Activated T-cell treated with anti-CD3 and anti-CD28 coated beads, Interleukin-2, amount 50 U/mL, for 4 hours (primary cell): ENCODE data around the gene RPL32. TPM values are rescaled to one million over a fixed set of nuclear protein-coding genes. Genes with fewer than 3 reads are reported as not detected.
"Not testable (repeated sequence)": the region's sequence is repeated elsewhere in the genome, so short reads cannot be mapped to it uniquely, and the experiment has no call there.

ENCODE experiments used
- ATAC-seq, 2 donors: fragments of 200-7000 bp; cut with Tn5 transposase; one replicate each; pipeline ENCODE4 v1.10.0; 2021
- DNase-seq: peaks from one replicate; pipeline ENCODE4 v3.0.0-alpha.2; 2020
- H3K27me3 Mint-ChIP-seq: one replicate; pipeline ENCODE4 v1.8.0; 2021; ENCODE audit warnings: low read depth, mixed read lengths
- H3K36me3 Mint-ChIP-seq: one replicate; pipeline ENCODE4 v1.8.0; 2022; ENCODE audit warnings: mixed read lengths; ENCODE audit not compliant: insufficient read depth
- H3K4me1 Mint-ChIP-seq: one replicate; pipeline ENCODE4 v1.8.0; 2021; ENCODE audit warnings: low read depth, mixed read lengths
- H3K4me3 Mint-ChIP-seq: one replicate; pipeline ENCODE4 v1.8.0; 2021; ENCODE audit warnings: mild to moderate bottlenecking, moderate library complexity, mixed read lengths
- H3K9me3 Mint-ChIP-seq: one replicate; pipeline ENCODE4 v1.8.0; 2021; ENCODE audit warnings: mixed read lengths
- total RNA-seq, 3 donors: library from RNA; stranded (reverse); gene quantifications; one replicate each; pipeline ENCODE4 v1.2.1, GENCODE V29; 2021

RPL32 gene
- total RNA-seq, 3 donors from 2014 or later, result 2,424 to 2,614 (median 2,461) TPM

DNA sequence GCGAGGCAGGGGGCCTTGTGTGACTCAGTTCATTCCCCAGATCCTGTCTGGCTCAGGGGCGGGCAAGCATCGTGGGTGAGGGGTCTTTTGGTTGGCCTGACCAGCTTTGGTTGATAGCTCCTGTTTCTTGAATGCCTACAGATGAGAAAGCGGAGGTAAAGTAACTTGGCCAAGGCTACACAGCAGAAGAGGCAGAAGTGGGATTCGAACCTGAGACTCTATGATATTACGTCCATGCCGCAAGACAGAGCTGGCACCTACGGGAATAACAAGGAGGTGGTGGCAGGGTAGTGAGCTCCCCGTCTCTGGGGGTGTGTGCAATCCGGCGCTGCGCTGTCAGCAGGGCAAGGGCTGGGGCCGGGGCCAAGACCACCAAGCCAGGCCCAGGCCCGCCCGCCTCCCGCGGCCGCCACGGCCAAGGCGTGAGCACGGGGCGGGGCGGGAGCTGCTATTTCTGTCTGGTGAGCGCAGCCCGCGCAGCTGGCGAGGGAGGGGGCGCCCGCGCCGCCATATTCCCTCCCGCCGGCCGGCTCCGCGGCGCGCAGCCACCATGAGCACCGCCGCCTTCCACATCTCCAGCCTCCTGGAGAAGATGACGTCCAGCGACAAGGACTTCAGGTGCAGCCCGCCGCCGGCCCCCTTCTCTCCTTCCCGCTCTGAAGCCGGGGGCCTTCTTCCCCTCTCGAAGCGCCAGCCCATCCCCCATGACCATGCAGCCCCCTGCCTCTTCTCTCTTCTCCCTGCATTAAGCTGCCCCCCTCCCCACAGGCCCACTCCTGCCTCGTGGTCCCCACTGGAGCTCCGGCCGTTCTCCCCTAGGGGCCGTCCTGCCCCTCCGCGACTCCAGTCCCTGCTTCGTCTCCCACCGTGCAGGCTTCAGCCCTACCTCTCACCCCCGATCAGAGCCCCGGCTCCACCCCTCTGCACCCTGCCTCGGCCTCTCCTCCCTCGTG lies 44.9 kb downstream of the RPL32 start, which contains the start of gene CAND2:
TSS of gene CAND2 (plus strand) at position 510 of the 953 bp plus-strand sequence. CDS start at position 551, 41 bp downstream.
- Mint-ChIP-seq H3K9me3 (no peaks in the 10 kb centered on the region), H3K4me1 (peaks cover 13% of the 10 kb centered on the region), H3K4me3 (peak within 1 kb of the TSS; percentile 83), H3K27me3 (peaks cover 8% of the 10 kb centered on the region), H3K36me3 (no peaks in the 10 kb centered on the region)
- ATAC-seq, result peak; percentile 89 to 90
- peak; percentile 25 for DNase-seq

GRCh38 chr3:12793701-12794100 lies 47.7 kb downstream of the RPL32 start:
- DNase-seq (no peak), ATAC-seq (no peak)
- peaks cover 8% of the 10 kb centered on the region for H3K27me3 Mint-ChIP-seq
- H3K9me3 Mint-ChIP-seq, result no peaks in the 10 kb centered on the region
- H3K36me3 Mint-ChIP-seq, result no peaks in the 10 kb centered on the region
- peaks cover 13% of the 10 kb centered on the region for H3K4me1 Mint-ChIP-seq
- H3K4me3 Mint-ChIP-seq, result no peak overlapping the region

DNA sequence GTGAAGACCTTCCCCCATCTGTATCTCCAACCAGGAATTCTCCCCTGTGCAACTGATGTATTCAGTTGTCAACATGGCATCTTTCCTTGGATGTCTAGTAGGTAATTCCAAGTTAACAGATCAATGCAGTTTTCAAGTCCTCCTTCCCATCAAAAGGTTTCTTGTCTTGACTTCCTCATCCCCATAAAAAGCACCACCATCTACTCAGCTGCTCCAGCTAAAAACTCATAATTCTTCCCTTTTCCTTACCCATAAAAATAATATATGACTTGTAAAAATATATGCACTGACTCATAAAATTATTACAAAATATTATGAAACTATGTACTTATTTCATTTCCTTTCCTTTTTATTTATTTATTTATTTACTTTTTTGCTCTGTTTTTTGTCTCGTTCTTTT lies 49.9 kb downstream of the RPL32 start:
- H3K4me3 Mint-ChIP-seq, result no peak overlapping the region

DNA sequence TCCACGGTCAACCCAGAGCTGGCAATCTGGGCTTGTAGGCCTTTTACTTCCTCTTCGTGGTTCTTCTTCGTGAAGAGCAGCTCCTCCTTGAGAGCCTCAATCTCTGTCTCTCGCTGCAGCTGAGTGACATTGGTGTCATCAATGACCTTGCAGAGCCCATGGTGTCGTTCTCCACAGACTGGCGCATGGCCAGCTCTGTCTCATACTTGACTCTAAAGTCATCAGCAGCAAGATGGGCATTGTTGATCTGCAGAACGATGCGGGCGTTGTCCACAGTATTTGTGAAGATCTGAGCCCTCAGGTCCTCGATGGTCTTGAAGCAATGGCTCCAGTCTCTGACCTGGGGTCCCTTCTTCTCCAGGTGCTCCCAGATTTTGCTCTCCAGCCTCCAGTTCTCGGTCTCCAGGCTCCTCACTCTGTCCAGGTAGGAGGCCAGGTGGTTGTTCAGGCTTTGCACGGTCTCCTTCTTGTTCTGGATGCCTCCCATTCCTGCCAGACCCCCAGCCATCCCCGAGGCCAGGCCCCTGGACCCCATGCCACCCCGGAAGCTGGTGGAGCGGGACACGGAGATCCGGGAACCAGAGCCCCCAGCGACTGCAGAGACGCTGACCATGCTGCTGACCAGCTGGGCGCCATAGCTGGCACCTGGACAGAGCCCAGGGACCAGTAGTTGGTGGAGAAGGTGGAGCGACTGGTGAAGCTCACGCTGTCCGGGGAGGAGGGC lies 53.2 kb downstream of the RPL32 start:
- not testable (repeated sequence) for DNase-seq, ATAC-seq, H3K9me3 Mint-ChIP-seq, H3K4me3 Mint-ChIP-seq, H3K36me3 Mint-ChIP-seq, H3K4me1 Mint-ChIP-seq
- peaks cover 11% of the 10 kb centered on the region for H3K27me3 Mint-ChIP-seq

More for the DNA sequence above, 49.9 kb downstream of the RPL32 start:
- ATAC-seq, result no peak
- Mint-ChIP-seq H3K4me1 (peaks cover 4% of the 10 kb centered on the region), H3K36me3 (no peaks in the 10 kb centered on the region), H3K9me3 (no peaks in the 10 kb centered on the region), H3K27me3 (peaks cover 10% of the 10 kb centered on the region)
- no peak for DNase-seq

GRCh38 chr3:12787346-12787745 lies 54.0 kb downstream of the RPL32 start:
- H3K36me3 Mint-ChIP-seq, H3K4me3 Mint-ChIP-seq, H3K4me1 Mint-ChIP-seq, ATAC-seq, H3K9me3 Mint-ChIP-seq: not testable (repeated sequence)
- H3K27me3 Mint-ChIP-seq, result peaks cover 19% of the 10 kb centered on the region
- peak; percentile 63 for DNase-seq

- no peak for DNase-seq
- H3K9me3 Mint-ChIP-seq, result no peaks in the 10 kb centered on the region
- no peak overlapping the region for H3K4me3 Mint-ChIP-seq
- no peak for ATAC-seq
- H3K4me1 Mint-ChIP-seq, result no peaks in the 10 kb centered on the region
- no peaks in the 10 kb centered on the region for H3K36me3 Mint-ChIP-seq
- peaks cover 28% of the 10 kb centered on the region for H3K27me3 Mint-ChIP-seq
Observed at GRCh38 chr3:12785096-12785495, 56.3 kb downstream of the RPL32 start.

Other genes with a start within 250 kb of the RPL32 start
- 100 to 1,000 TPM in 2 of 3 donors, 10 to 100 TPM in 1; 97.2 to 104 (median 100) TPM for gene RAF1, start 177.4 kb downstream of the RPL32 start, total RNA-seq
- gene TMEM40, start 82.3 kb downstream of the RPL32 start, total RNA-seq, result not detected
- gene CAND2, start 44.9 kb downstream of the RPL32 start, total RNA-seq, result 1 to 10 TPM; 1.0 to 1.9 (median 1.4) TPM
- 10 to 100 TPM; 17.1 to 24.8 (median 19.4) TPM for gene IQSEC1, start 231.9 kb upstream of the RPL32 start, total RNA-seq